ENCODE data around the gene CD5L.

GRCh38 chr1:157838966-157839365 lies 2.6 kb downstream of the CD5L start:
- TF ChIP-seq CTCF (IDR thresholded peaks at IDR 0.05) (no peak), POLR2A (IDR thresholded peaks at IDR 0.05) (no peak)

Data from heart left ventricle (tissue), 13 donors.